HG03095 (cell line): ENCODE results near the gene TIGD4.

Source experiments
- ATAC-seq: cut with Tn5 transposase; IDR thresholded peaks from one replicate; pipeline ENCODE4 v1.9.1; 2021; ENCODE audit warnings: moderate library complexity; ENCODE audit not compliant: unreplicated experiment

The TIGD4 gene

GRCh38 chr4:152779513-152780266 lies at the start of gene TIGD4, which contains the start of gene ARFIP1:
TIGD4 (minus strand) TSS chr4:152779730; CDS start chr4:152771004, 8,726 bp downstream.
ARFIP1 (plus strand) TSS chr4:152779954; CDS start chr4:152829634, 49,680 bp downstream.
- peak; percentile 95 for ATAC-seq

GRCh38 chr4:152828122-152828521 lies 48.6 kb upstream of the TIGD4 start:
- ATAC-seq = no peak

GRCh38 chr4:152825336-152825735 lies 45.8 kb upstream of the TIGD4 start:
- no peak for ATAC-seq

GRCh38 chr4:152824561-152824960 lies 45.0 kb upstream of the TIGD4 start:
- no peak for ATAC-seq

GRCh38 chr4:152822323-152822722 lies 42.8 kb upstream of the TIGD4 start:
- no peak for ATAC-seq

GRCh38 chr4:152820073-152820472 lies 40.5 kb upstream of the TIGD4 start:
- no peak for ATAC-seq

GRCh38 chr4:152819026-152819645 lies 39.6 kb upstream of the TIGD4 start:
- no peak for ATAC-seq

GRCh38 chr4:152817331-152817730 lies 37.8 kb upstream of the TIGD4 start:
- no peak for ATAC-seq

- no peak for ATAC-seq
Measured at GRCh38 chr4:152815078-152815477, 35.5 kb upstream of the TIGD4 start.

GRCh38 chr4:152810715-152811287 lies 31.3 kb upstream of the TIGD4 start:
- ATAC-seq = no peak

GRCh38 chr4:152808670-152809069 lies 29.1 kb upstream of the TIGD4 start:
- ATAC-seq = no peak

- no peak for ATAC-seq
Measured at GRCh38 chr4:152807294-152807829, 27.8 kb upstream of the TIGD4 start.

GRCh38 chr4:152806501-152807125 lies 27.1 kb upstream of the TIGD4 start:
- no peak for ATAC-seq

GRCh38 chr4:152805818-152806217 lies 26.3 kb upstream of the TIGD4 start:
- ATAC-seq = no peak

- ATAC-seq = no peak
Measured at GRCh38 chr4:152805071-152805650, 25.6 kb upstream of the TIGD4 start.

- no peak for ATAC-seq
Measured at GRCh38 chr4:152803541-152803940, 24.0 kb upstream of the TIGD4 start.

GRCh38 chr4:152795891-152796290 lies 16.4 kb upstream of the TIGD4 start:
- ATAC-seq = no peak

- no peak for ATAC-seq
Measured at GRCh38 chr4:152786627-152787026, 7.1 kb upstream of the TIGD4 start.

- ATAC-seq = no peak
Measured at GRCh38 chr4:152785639-152786615, 6.4 kb upstream of the TIGD4 start.
